Measurements from ENCODE around the gene RCOR2.

- TF ChIP-seq CTCF (conservative IDR thresholded peaks at IDR 0.05; ENCODE audit: low read length) (no peak), EZH2phosphoT487 (IDR thresholded peaks at IDR 0.05; ENCODE audit: borderline replicate concordance, low read depth, low read length) (no peak)
Measured at GRCh38 chr11:63929616-63930015, 12.7 kb upstream of the RCOR2 start.
